GM19035 (cell line): ENCODE data around the gene MAFG.
A peak's percentile ranks its signal among the peaks of the same experiment; 100 is the strongest.

Experiments used
- ATAC-seq: cut with Tn5 transposase; IDR thresholded peaks from one replicate; pipeline ENCODE4 v1.9.1; 2021; ENCODE audit not compliant: unreplicated experiment

MAFG gene

DNA sequence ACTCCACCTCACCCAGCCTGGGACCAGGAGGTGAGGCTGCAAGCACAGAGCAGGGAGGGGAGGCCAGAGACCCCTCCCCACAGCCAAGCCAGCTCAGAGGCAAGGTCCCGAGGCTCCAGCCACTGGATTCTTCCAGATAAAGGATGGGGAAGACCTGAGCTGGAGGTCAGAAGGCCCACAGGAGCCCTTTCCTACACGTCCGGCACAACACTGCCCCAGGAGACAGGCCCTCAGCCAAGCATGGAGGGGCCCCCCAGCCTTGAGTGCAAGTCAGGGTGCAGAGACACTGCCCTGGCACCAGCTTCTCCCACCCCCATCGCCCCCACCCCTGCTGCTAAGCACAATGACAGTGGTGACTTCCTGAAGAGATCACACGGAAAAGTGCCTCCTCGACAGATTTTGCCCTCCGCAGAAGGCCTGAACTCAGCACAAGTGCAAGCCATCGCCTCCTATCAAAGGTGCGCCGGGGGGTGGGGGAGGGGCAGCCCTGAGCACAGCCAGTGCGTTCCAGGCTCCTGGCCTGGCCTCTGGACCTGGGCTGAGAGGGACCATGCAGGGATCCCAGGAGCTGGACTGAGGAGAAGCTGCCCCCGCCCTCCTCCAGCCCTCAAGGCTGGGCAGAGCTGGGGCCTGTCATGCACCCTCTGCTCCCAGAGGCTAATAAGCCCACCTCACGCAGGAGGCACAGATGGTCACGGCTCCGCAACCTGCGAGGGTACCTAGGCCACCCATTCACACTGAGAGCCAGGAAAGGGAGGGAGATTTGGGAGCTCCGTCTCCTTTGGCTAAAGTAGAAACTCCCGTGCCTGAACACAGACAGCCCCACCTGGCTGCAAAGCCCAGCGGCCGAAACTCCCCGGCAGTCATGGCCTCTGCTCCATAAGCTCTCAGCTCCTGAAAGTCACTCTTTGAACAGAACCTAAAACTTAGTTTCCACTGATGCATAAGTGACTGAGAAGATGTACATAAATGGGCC is 2.7 kb downstream of the MAFG start:
- no peak for ATAC-seq

DNA sequence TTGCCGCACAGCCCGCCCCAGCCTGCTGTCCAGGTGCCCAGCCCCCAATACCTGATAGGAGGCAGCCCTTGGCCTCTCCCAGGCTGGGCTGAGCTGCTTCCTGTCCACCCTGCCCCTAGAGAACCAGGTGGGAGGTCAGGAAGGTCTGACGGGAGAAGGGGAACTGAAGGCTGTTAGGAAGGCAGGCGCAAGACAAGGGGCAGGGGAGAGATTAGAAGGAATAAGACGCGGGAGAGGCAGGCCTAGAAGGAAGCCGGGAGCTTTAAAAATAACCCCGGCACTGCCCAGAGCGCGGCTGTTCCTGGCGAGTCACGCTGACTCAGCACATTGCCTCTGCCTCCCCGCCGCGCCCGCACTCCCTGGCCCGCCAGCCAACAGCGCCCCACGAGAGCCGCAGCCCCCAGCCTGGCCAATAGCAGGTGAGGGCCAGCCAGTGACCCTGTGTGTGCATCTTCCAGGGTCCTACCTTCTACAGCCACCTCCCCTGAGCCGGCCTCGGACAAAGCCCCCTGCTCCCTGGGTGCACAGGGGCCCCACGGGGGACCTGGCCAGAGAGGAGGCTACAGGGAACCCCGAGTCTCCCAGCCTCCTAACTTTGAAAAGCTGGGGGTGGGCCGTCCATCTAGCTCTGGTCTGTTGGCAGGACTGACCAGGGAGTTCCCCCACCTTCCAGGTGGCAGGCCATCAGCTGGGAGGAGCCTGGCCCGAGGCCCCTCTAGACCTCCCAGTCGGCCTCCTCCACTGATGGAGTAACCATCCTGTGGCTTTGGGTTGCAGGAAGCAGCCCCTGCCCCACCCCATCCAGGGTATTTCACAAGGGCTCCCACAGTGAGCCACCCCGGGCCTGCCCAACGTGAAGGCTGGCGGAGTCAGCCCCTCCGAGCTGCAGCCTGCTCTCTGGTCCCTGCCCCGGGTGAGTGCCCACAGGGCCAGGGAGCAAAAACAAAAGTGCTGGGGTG is 4.0 kb downstream of the MAFG start:
- no peak for ATAC-seq

DNA sequence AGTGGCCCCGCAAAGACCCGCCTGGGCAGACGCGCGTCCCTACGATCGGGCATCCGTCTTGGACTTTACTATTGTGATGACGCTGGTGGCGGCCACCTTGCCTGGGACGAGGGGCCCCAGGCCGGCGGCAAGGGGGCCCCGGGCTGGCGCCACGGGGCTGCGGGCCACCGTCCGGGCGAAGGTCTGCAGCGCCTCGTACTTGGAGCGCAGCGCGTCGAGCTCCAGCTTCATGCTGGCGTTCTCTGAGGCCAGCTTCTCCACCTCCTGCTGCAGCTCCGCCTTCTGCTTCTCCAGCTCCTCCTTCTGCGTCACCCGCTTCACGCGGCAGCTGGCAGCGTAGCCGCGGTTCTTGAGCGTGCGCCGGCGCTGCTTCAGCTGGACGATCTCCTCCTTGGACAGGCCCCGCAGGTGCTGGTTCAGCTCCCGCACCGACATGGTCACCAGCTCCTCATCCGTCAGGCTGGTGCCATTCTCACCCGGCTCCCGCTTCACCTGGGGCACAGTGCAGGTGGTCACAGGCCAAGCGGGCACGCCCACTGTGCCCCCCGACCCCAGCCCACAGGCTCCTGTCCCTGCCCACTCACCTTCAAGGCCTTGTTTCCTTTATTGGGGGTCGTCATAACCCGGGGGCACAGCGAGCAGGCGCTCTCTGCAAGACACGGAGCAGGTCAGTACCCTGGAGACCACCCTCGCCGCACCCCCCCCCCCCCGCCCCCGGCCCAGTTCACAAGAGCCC is 4.8 kb downstream of the MAFG start:
- no peak for ATAC-seq

DNA sequence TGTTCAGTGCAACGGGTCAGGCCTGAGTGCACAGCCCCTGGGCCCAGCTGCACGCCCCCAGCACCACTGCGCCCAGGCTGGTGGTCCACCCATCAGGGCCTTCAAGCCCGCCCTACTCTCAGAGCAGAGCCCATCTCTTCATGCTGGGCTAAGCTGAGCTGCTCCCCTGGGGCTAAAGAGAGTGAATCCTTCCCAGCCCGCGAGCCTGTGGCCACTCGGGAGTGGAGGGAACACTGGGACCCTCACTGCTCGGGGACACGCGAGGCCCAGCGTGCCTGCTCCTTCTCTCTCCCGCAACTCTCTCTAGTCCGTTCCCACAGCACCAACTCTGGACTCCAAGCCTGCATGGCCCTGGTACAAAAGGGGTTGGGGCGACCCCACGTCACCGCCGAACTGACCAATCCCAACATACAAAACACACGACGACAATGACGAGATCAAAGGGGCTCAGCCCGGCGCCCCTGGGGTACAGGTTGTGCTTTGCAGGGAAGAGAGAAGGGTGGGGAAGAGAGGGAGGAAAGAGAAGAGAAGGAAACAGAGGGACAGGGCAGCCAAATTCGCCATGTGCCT is 5.5 kb downstream of the MAFG start:
- no peak for ATAC-seq

DNA sequence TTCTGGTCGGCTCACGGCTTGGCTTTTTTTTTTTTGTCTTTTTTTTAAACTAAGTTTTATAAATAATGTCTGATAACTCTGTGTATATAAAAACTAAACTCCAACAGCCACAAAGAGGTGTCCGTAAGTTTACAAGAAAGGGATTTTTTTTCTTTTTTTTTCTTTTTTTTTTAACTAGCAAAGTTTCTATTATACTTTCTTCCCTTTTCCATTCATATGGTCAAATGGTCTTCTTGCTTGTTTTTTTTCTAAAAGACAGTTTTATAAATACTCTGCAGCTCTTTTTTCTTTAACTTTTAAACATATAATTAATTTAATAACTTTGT is 6.0 kb downstream of the MAFG start:
- no peak for ATAC-seq

DNA sequence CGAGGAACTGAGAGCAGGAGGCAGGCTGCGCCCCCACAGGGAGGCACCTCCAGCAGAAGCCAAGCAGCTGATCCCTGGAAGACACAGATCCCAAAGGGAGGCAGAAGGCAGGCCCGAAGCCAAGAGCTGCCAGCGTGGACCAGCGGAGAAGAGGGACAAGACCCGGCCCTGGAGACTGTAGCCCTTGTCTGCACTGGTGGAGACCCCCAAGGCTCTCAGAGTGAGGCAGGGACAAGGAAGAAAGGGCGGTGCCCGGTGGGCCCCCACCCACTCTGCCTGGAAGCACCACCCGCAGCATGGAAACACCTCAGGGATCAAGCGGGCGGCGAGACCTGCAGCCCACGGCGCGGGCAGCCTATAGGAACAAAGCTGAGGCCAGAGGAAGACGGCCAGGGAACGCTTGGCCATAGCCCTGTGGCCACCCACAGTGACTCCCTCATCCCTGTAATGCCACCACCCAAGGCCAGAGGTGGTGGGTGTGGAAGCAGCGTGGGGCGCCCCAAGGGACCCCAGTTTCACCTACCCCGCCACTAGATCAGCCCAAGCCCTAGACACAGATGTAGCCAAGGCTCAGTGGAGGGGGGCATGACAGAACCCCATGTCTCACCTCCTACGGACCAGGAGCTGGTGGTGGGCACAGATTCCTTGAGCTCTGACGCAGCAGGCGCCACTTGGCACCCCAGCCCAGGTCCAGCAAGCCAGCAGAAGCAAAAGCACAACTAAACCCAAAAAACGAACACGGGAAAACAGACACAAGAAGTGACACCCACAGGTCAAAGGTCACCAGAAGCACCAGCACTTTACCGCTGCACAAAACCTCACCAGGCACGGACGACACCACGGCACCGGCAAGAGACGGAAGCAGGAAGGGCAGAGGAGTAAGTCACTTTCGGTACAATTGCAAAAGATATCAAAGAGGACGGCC is 6.7 kb downstream of the MAFG start:
- ATAC-seq, result no peak

DNA sequence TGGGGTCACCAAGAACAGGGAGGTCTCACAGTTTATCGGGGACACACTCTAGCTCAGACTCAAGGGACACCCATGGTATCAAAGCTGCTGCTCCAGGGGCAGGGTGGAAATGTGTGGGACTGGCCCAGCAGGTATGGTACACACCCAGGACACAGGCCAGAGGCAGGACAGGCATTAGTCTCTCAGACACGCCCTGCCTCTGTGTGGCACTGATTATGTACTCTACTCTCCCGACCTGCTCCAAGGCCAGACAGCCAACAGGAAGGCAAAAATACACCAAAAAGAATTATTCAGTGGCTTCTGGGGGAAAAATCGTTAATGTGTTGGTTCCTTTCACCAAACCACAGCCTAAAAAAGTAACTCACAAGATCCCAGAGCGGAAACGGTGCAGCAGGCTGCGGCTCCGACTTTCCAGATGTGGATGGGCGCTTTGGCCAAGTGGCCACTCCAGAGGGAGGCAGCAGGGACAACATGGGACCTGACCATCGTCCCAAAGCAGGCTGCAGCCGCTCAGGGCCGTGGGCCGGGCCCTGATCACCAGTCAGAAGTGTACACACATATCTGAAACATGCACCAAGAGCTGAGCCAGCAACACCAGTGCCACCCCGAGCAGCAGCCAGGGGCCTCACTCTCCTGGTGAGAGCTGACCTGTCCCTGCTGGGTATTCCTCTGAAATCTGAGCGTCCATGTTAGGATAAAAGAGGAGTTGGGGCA is 8.5 kb downstream of the MAFG start:
- ATAC-seq, result no peak

DNA sequence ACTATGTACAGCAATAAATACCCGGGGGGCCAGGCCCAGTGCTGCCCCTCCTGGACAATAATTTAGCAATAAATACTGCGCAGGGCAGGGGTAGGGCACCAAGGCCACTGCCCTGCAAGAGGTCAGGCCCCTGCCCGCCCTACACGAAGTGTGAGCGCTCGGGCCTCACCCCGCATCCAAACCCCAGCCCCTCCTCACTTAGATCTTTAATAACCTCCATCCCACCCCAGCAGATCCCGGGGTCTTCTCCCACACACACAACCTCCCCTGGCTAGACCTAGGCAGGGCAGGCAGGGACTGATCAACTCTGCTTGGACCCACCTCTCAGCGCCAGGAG is 9.2 kb downstream of the MAFG start:
- peak; percentile 12 for ATAC-seq

DNA sequence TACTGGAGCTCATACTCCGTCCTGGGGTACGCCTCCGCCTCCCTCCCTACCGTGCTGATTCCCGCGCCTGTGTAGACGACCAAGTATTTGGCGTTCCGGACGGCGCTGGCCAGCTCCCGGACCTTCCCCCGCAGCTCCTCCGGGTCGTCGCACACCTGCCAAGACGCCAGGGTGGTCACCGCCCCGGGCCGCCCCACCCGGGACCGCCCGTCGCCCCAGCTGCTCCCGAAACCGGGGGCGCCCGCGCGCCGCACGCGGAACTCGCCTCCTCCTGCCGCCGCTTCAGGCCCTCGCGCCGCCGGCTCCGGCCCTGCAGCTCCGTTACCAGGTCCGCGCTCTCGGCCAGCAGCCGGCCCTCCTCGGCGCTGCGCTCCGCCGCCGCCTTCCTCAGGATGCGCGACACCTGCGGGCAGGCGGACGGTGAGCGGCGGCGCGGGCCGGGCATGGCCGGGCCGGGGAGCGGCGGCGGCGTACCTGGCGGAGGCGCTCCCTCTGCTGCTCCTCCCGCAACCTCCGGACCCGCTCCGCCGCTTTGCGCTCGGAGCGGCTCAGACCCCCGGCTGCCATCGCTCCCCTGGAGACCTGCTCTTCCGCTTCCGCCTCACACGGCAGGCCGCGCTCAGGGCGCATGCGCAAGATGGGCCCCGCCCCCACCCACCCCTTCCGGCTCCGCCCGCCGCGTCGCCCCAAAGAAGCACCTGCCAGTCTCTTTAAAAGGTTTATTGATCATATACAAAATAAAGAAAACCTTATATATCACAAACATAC is 9.8 kb downstream of the MAFG start, which contains the start of gene SIRT7:
SIRT7 (minus strand) TSS at position 612 of the 768 bp plus-strand sequence; CDS start at position 567, 45 bp downstream.
- peak; percentile 74 for ATAC-seq

DNA sequence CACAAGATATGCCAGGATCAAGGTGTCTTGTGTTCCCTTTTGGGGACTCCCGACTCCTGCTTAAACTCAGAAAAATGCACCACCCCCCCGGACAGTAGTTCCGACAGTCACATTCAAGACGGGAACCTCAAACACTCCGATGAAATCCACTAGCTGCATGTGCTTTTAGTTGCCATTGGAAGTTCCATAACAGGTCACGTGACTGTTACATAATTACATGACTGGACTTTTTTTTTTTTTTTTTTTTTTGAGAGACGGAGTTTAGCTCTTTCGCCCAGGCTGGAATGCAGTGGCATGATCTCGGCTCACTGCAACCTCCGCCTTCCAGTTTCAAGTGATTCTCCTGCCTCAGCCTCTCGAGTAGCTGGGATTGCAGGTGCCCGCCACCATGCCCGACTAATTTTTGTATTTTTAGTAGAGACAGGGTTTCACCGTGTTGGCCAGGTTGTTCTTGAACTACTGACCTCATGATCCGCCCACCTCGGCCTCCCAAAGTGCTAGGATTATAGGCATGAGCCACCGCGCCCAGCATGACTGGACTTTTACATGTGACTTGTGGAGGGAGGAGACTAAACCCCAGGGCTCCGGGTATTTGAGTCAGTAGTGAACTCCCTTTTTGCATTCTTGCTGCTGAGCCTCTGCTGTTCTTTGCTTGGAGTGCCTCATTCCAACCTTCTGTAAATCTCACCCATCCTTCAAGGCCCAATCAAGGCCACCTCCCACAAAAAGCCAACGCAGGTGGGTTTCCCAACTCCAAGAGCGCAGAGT is 11.1 kb downstream of the MAFG start:
- ATAC-seq, result no peak

DNA sequence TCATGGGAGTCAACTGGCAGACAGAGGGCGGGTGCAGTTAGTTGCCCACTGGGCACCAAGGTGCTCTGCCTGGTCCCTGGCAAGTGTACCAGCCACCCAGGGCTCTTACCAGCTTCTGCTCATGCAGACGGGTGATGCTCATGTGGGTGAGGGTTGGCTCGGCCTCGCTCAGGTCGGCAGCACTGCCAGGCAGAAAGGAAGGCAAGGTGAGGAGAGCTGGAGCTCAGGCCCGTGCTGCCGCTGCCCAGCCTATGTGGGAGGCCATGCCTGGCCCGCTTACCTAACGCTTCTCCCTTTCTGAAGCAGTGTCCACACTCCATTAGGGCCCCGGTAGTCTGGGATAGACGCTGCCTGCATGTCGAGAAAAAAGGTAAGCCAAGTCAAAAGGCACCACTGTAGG is 12.2 kb downstream of the MAFG start:
- no peak for ATAC-seq

DNA sequence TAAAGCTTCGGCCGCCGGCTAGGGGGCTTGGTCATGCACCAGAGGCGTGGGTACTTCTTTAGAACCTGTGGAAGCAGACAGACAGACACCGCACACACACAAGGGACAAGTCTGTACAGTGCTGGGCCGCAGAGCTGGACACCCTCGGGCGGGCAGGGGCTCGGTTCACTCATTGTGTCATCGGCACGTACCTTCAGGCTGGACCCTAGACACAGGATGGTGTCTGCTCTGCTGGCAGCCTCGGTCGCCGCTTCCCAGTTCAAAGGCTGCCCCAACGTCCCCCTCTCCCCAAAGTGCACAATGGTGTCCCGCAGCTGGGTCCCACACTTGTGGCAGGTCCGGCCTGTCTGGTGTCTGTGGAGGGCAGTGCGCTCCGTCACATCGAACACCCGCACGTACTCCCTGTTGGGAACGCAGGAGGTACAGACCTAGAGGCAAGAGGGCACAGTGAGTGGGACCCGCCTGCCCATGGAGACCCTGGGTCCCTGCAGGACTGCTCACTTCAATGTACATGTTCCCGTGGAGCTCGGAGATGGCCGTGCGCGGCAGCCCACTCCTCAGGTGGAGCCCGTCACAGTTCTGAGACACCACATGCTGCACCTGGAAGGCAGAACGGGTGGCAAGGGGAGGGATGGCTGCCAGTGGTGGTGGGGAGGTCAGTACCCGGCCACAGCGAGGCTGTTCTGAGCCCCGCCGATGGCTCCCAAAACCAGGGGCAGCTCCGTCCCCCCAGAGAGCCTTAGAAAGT is 13.3 kb downstream of the MAFG start:
- ATAC-seq, result no peak

DNA sequence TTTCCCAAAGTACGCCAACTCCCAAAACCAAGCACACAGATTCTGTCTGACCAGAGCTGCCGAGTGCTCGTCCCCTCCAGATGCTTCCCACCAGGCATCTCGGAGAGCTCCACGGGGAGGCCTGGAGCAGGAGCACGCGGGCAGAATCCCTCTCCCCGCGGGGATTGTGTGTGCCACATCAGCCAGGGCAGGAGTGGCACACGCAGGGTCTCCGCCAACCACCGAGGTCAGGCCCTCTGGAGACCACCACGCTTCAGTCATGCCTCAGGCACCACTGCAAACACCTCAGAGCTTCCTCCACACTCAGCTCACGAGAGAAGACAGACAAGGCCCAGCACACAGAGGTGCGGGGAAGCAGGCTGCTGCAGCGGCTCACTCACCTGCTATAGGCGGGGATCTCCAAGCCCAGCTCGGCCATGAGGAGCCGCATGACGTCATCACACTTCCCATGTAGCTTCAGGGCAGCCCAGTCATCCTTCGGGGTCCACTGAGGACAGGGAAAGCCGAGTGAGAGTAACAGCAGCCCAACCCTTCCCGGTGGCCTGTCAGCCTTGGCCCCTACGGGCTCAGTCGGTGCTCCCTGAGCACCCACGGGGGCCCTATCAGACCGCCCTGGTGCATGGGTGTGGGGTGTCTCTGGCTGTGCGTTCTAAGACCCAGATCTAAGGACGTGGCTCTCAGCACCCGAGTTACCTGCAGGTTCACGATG is 14.0 kb downstream of the MAFG start:
- ATAC-seq, result no peak

DNA sequence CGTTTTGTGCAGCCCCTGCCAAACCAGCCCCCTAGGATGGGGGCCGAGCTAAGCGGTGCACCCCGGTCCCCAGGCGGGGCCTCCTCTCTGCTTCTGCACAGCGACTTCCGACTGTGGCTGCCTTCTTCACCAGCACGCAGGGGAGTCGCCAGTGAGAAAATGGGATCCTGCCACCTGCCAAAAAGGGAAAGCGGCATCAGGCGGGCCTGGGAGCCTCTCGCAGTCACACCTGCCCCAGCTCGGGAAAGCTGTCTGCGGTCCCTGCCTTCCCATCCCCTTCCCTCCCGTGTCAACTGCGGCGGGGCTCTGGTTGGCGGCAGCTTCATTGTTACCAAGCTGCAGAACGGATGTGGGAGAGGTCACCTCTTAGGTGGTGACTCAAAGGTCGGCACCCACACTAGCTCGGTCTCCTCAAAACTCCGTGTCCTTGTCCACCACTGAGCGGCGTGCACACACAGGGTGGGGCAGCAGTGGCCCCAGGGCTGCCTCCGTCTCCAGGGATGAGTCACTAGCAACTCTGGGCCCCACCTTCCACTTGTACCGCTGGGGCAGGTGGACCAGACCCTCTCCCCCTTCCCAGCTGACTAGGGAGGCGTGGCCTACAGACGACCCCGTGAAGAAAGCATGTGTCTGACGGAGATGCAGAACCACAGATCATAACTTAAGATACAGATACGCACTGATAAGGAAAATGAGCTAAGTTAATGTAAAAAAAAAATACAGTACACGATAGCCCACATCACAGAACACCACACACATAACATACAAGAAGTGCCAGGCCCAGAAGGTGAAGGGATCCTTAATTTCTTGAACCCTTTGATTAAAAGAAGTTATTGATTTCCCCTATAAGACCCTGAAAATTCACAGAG is 14.9 kb downstream of the MAFG start:
- no peak for ATAC-seq

DNA sequence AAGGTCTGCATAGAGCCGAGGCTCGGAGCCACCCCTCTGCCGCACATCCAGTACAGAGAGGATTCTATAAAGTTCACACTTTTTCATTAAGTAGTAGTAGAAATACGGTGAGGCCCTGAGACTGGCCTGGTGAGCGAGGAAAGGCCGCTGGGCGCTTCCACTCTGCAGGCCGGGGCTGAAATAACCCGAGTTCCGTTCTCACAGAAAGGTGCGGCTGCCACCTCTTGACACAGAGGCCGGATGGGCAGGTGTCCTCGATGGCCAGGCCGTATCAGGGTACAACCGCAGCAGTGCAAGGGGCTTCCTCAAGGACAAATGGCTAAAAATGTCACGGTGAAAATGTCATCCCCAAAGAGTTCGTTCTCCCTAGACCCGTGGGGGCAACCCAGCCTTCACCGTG is 15.6 kb downstream of the MAFG start:
- no peak for ATAC-seq
